Pancreas (tissue), 10 donors: ENCODE data around the gene BICRA. TPM values are rescaled to one million over a fixed set of nuclear protein-coding genes. Genes with fewer than 3 reads are reported as not detected.

Experiments
- ATAC-seq, 4 donors: fragments of 200-7000 bp; cut with Tn5 transposase; one replicate each; pipeline versions ENCODE4 v1.8.0 to v1.9.1; 2020; ENCODE audit warnings: mild to moderate bottlenecking in 4 of 4, moderate library complexity in 4 of 4
- DNase-seq, 6 donors: peaks; one replicate each; pipeline ENCODE4 v3.0.0-alpha.2; 2020
- FAIRE-seq: peaks from 2 replicates; lab custom pipeline; 2012; peaks lifted over from hg19 to GRCh38; lab: Jason Lieb, UNC
- H3K27ac ChIP-seq, 4 donors: fragments of 200-600 bp; sonication (generic); 1 replicate in 3 of 4; 2 replicates in 1 of 4; pipeline versions ENCODE4 v1.5.0 to v1.8.0; 2020
- H3K27me3 ChIP-seq, 4 donors: fragments of 200-600 bp; one replicate each; pipeline ENCODE4 v1.8.0; 2021
- H3K36me3 ChIP-seq, 3 donors: fragments of 200-600 bp; sonication (generic) in 1 of 3; one replicate each; pipeline versions ENCODE4 v1.5.0 to v1.8.0; 2020 to 2021
- H3K4me1 ChIP-seq, 3 donors: fragments of 200-600 bp; one replicate each; pipeline ENCODE4 v1.8.0; 2021
- H3K4me3 ChIP-seq, 4 donors: fragments of 200-600 bp; sonication (generic) in 2 of 4; one replicate each; pipeline versions ENCODE4 v1.5.0 to v1.8.0; 2020 to 2021
- H3K9me3 ChIP-seq, 4 donors: fragments of 200-600 bp; one replicate each; pipeline ENCODE4 v1.8.0; 2021
- WGBS, 2 donors: extraction: QIAGEN DNeasy Blood & Tissue Kit; methylation state at CpG; one replicate each; pipeline ENCODE4 v1.1.7; 2013; 5-methylcytosine and 5-hydroxymethylcytosine counted together
- intact Hi-C, 3 donors: fragments of 100-400 bp; cut with DNase I; formaldehyde crosslinking; loops; one replicate each; pipeline versions ENCODE4 v1.11.1 to v1.14.2; 2022
- polyA plus RNA-seq, 2 donors: library from polyadenylated mRNA; stranded (reverse); fragments of 200-250 nt; gene quantifications; one replicate each; pipeline ENCODE4 v1.2.3, GENCODE V29; 2013
- total RNA-seq, 6 donors: library from RNA; stranded (reverse); fragmentation: NEBNext Ultra II Directional in 4 of 6; extraction: Animal tissue kit (Norgen Biotek cat#: 25700) in 4 of 6; gene quantifications; one replicate each; pipeline versions ENCODE4 v1.2.1 to v1.2.4, GENCODE V29; 2021 to 2023
- TF ChIP-seq, protein P1 (sequence below), 4 donors: fragments of 200-600 bp; sonication (generic) in 3 of 4; IDR thresholded peaks; one replicate each; pipeline versions ENCODE4 v1.5.0 to v1.8.0; 2021; ENCODE audit warnings: antibody characterized with exemption in 4 of 4
- donor health status: healthy with polysubstance abuse.
- donor health status: DM: no; HTN: no; CAD: no; lungs with moderate emphysema.
- donor health status: DM: no; HTN: no; CAD: no.
- donor health status: control.
- donor health status: control.
- donor health status: Bipolar disorder and iron deficiency.
- donor health status: DM: yes; HTN: yes; CAD: no.
- donor health status: DM: no; HTN: no; CAD: no.
- donor health status: DM: no; HTN: no; CAD: no.
- donor health status: DM: yes; HTN: yes; CAD: no.

The BICRA gene
- total and polyA plus RNA-seq, 8 donors = 2.7 to 10.4 (median 5.9) TPM

DNA sequence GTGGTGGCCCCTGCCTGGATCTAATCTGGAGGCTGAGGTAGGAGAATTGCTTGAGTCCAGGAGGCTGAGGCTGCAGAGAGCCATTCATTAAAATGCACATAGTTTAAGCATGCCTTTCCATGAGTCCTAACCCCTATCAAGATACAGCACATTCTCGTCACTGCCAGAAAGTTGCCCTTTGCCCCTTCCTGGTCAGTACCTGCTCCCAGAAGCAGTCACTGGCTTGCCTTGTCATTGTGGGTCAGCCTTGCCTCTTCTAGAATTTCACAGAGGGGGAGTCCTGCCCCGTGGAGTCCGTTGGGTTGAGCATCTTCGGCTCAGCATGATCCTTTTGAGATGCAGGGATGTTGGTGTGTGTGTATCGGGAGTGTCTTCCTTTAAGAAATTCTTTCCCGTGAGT is 10.8 kb downstream of the BICRA start:
- DNase-seq (no peak), FAIRE-seq (no peak), ATAC-seq (peak in 2 of 4 donors; percentile 36 to 38)
- Histone ChIP-seq H3K27me3 (no peaks in the 10 kb centered on the region), H3K36me3 (no peaks in the 10 kb centered on the region), H3K4me3 (no peak overlapping the region), H3K4me1 (peaks cover 0 to 8% (median 4%) of the 10 kb centered on the region in 3 donors), H3K9me3 (no peaks in the 10 kb centered on the region), H3K27ac (no peak overlapping the region)
- intact Hi-C loops = no loop called here
- 59 to 63% methylated on average over 6 of the region's 6 CpGs for WGBS, 2 donors
- TF ChIP-seq, protein P1, sequence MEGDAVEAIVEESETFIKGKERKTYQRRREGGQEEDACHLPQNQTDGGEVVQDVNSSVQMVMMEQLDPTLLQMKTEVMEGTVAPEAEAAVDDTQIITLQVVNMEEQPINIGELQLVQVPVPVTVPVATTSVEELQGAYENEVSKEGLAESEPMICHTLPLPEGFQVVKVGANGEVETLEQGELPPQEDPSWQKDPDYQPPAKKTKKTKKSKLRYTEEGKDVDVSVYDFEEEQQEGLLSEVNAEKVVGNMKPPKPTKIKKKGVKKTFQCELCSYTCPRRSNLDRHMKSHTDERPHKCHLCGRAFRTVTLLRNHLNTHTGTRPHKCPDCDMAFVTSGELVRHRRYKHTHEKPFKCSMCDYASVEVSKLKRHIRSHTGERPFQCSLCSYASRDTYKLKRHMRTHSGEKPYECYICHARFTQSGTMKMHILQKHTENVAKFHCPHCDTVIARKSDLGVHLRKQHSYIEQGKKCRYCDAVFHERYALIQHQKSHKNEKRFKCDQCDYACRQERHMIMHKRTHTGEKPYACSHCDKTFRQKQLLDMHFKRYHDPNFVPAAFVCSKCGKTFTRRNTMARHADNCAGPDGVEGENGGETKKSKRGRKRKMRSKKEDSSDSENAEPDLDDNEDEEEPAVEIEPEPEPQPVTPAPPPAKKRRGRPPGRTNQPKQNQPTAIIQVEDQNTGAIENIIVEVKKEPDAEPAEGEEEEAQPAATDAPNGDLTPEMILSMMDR (IDR thresholded peaks at IDR 0.05) = no peak

DNA sequence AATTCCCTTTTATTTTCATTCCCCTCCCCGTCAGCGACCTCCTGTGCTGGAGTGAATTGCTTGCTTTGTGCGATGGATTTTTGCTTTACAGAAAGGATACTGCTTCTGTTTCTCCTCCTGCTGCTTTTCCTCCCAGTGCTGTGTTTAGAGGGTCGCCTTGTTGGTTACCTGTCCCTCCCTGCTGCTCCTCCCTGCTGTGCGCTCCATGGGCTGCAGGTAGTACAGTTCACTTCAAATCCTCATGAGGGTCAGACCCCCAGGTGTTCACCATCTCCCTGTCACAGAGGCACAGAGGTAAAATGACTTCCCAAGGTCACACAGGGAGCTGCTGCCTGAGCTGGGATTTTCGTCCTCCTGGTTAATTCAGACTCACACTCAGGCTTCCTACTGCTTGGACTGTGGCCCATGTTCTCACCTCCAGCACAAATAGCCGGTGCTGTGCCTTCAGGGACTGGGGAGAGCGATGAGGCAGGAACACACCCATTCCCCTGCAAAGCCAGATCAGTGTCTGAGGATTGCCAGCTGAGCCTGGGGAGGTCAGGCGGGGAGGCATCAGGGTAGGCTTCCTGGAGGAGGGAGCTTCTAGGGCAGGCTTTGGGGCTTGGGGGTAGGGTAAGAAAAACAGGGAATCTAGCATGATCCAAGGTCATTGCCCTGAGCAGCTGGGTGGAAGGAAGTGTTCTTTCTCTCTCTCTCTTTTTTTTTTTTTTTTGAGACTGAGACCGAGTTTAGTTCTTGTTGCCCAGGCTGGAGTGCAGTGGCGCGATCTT is 14.4 kb downstream of the BICRA start:
- TF ChIP-seq, protein P1 (IDR thresholded peaks at IDR 0.05) = no peak
- intact Hi-C loops = no loop called here
- Histone ChIP-seq H3K27me3 (no peaks in the 10 kb centered on the region), H3K4me1 (peaks cover 0 to 5% (median 4%) of the 10 kb centered on the region in 3 donors), H3K27ac (no peak overlapping the region), H3K36me3 (no peaks in the 10 kb centered on the region), H3K4me3 (no peak overlapping the region), H3K9me3 (no peaks in the 10 kb centered on the region)
- 77% methylated on average over 12 of the region's 12 CpGs for WGBS, 2 donors
- no peak for FAIRE-seq
- DNase-seq = no peak
- ATAC-seq = peak in 1 of 4 donors; percentile 27

DNA sequence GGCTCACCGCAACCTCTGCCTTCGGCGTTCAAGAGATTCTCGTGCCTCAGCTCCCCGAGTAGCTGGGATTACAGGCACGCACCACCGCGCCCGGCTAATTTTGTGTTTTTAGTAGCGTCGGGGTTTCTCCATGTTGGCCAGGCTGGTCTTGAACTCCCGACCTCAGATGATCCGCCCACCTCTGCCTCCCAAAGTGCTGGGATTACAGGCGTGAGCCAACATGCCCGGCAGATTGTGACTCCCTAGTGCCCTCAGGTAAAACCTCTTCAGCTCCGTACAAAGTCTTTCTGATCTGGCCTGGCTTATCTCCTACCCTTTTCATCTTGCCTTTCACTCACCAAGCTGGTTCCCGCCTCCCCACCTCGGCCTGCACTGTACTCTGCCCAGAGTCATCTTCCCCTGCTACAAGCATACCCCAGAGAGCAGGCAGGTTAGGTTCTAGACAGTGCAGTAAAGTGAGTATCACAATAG is 15.0 kb downstream of the BICRA start:
- FAIRE-seq (no peak), DNase-seq (no peak), ATAC-seq (no peak)
- intact Hi-C loops = no loop called here
- Histone ChIP-seq H3K9me3 (no peaks in the 10 kb centered on the region), H3K4me3 (no peak overlapping the region), H3K27me3 (no peaks in the 10 kb centered on the region), H3K4me1 (no peaks in the 10 kb centered on the region), H3K36me3 (no peaks in the 10 kb centered on the region), H3K27ac (no peak overlapping the region)
- 76 to 79% methylated on average over 18 of the region's 18 CpGs for WGBS, 2 donors
- TF ChIP-seq, protein P1 (IDR thresholded peaks at IDR 0.05) = no peak

DNA sequence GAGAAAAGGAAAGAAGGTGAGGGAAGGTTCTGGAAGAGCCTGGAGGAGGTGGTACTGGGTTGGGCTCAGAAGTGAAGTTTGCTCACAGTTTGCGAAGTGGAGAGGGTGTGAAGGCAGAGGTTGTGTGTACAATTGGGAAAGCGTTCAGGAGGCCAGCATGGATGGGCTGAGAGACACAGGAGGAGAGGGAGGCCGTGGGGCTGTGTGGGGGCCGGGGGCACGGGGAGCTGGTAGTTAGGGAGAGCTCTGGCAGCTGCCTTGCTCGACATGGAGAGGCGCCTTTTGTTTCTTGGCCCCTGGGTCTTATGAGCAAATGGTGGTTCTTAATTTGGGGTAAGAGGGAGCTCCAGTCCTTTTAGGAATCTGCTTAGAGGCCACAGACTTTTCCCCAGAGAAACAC is 16.7 kb downstream of the BICRA start:
- TF ChIP-seq, protein P1 (IDR thresholded peaks at IDR 0.05) = no peak
- Histone ChIP-seq H3K27ac (no peak overlapping the region), H3K9me3 (no peaks in the 10 kb centered on the region), H3K27me3 (no peaks in the 10 kb centered on the region), H3K36me3 (no peaks in the 10 kb centered on the region), H3K4me3 (no peak overlapping the region), H3K4me1 (no peaks in the 10 kb centered on the region)
- intact Hi-C loops = no loop called here
- WGBS, 2 donors = 82 to 94% methylated on average over 7 of the region's 7 CpGs
- DNase-seq (no peak), ATAC-seq (no peak), FAIRE-seq (no peak)

DNA sequence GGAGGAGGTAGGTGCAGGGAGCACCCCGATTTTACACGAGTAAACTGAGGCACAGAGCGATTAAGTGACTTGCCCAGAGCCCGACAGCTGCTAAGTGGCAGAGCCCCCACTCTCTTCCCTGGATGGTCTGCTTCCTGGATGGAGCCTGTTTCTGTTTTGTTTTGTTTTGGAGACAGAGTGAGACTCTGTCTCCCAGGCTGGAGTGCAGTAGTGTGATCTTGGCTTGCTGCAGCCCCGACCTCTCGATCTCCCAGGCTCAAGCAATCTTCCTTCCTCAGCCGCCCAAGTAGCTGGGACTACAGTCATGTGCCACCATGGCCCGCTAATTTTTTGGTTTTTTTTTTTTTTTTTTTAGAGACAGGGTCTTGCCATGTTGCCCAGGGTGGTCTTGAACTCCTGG is 17.3 kb downstream of the BICRA start:
- Histone ChIP-seq H3K4me1 (no peaks in the 10 kb centered on the region), H3K36me3 (no peaks in the 10 kb centered on the region), H3K9me3 (no peaks in the 10 kb centered on the region), H3K4me3 (no peak overlapping the region), H3K27ac (no peak overlapping the region), H3K27me3 (no peaks in the 10 kb centered on the region)
- 78 to 82% methylated on average over 8 of the region's 8 CpGs for WGBS, 2 donors
- DNase-seq (no peak), ATAC-seq (no peak), FAIRE-seq (no peak)
- intact Hi-C loops = no loop called here
- TF ChIP-seq, protein P1 (IDR thresholded peaks at IDR 0.05) = no peak
